ENCODE data around the gene SYNM. TPM values are rescaled to one million over a fixed set of nuclear protein-coding genes. Genes with fewer than 3 reads are reported as not detected.

SYNM gene
- polyA plus RNA-seq, 1 experiment: 3.2 TPM

DNA sequence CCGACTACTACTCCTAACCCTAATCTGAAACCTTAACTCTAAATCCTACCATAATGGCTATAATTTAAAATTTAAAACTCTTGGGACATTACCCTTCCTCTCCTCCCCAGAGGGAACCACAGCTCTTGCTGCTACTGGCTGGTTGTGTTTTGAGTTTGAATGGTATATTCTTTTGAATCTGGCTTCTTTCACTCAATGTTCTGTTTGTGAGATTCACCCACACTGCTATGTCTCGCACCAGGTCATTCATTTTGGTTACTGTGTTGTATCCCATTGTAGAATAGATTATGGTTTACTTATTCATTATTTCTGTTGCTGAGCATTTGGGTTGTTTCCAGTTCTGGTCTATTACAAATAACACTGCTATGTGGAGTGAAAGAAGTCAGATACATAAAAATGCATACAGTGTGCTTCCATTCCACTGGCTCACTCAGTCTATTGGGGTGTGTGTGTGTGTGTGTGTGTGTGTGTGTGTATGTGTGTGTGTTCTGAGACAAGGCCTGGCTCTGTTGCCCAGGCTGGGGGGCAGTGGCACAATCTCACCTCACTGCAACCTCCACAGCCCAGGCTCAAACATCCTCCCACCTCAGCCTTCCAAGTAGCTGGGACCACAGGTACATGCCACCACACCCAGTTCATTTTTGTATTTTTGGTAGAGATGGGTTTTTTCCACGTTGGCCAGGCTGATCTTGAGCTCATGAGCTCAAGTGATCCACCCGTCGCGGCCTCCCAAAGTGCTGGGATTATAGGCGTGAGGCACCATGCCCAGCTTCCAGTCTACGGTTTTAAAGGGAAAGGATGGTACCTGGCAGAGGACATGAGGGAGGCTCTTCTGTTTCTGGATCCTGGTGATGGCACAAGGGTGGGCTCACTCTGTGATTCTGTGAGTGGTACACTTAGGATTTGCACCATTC is 19.2 kb upstream of the SYNM start:
- H3K9me3 ChIP-seq (ENCODE audit: control insufficient read depth, insufficient read depth, low read length): no peaks in the 10 kb centered on the region
- CTCF ChIA-PET: interaction anchor here (0.7 to 2.6 kb wide), 4 partner anchors 9 to 26 kb away, joined by 3 to 21 read pairs (median 11); no protein-coding TSS in a partner anchor
- H3K27me3 ChIP-seq (ENCODE audit: control insufficient read depth, insufficient read depth, low read length): peaks cover 8% of the 10 kb centered on the region
- H3K4me3 ChIP-seq (ENCODE audit: low read depth, low read length): no peak overlapping the region
- POLR2A ChIA-PET: no interaction called here
- H3K27ac ChIP-seq (ENCODE audit: low read depth, low read length): no peak overlapping the region
- TF ChIP-seq, protein P1, sequence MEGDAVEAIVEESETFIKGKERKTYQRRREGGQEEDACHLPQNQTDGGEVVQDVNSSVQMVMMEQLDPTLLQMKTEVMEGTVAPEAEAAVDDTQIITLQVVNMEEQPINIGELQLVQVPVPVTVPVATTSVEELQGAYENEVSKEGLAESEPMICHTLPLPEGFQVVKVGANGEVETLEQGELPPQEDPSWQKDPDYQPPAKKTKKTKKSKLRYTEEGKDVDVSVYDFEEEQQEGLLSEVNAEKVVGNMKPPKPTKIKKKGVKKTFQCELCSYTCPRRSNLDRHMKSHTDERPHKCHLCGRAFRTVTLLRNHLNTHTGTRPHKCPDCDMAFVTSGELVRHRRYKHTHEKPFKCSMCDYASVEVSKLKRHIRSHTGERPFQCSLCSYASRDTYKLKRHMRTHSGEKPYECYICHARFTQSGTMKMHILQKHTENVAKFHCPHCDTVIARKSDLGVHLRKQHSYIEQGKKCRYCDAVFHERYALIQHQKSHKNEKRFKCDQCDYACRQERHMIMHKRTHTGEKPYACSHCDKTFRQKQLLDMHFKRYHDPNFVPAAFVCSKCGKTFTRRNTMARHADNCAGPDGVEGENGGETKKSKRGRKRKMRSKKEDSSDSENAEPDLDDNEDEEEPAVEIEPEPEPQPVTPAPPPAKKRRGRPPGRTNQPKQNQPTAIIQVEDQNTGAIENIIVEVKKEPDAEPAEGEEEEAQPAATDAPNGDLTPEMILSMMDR (IDR thresholded peaks at IDR 0.05; ENCODE audit: low read depth, low read length): no peak
- DNase-seq (ENCODE audit: low read depth, low spot score): peak; percentile 51

DNA sequence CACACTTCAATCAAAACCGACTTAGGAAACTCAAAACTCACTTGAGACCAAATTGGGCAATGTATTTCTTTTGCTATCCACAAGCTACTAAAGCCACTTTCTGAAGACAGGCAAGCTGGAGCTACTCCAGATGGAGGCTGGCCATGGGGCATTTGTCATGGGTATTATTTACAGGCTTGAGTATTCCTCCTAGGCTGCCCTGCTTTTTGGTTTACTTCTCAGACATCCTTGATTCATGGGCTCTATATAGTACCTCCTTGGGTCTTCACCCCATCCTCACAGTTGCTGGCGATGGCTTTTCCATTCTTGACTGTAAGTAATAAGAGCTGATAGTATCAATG is 18.6 kb upstream of the SYNM start:
- Histone ChIP-seq H3K4me3 (ENCODE audit: low read depth, low read length) (no peak overlapping the region), H3K9me3 (ENCODE audit: control insufficient read depth, insufficient read depth, low read length) (no peaks in the 10 kb centered on the region), H3K27me3 (ENCODE audit: control insufficient read depth, insufficient read depth, low read length) (peaks cover 8% of the 10 kb centered on the region), H3K27ac (ENCODE audit: low read depth, low read length) (no peak overlapping the region)
- ChIA-PET POLR2A (no interaction called here), CTCF (interaction anchor here (0.7 to 2.6 kb wide), 5 partner anchors 10 to 127 kb away, joined by 3 to 21 read pairs (median 4); no protein-coding TSS in a partner anchor)
- TF ChIP-seq, protein P1 (IDR thresholded peaks at IDR 0.05; ENCODE audit: low read depth, low read length): no peak
- DNase-seq (ENCODE audit: low read depth, low spot score): no peak

DNA sequence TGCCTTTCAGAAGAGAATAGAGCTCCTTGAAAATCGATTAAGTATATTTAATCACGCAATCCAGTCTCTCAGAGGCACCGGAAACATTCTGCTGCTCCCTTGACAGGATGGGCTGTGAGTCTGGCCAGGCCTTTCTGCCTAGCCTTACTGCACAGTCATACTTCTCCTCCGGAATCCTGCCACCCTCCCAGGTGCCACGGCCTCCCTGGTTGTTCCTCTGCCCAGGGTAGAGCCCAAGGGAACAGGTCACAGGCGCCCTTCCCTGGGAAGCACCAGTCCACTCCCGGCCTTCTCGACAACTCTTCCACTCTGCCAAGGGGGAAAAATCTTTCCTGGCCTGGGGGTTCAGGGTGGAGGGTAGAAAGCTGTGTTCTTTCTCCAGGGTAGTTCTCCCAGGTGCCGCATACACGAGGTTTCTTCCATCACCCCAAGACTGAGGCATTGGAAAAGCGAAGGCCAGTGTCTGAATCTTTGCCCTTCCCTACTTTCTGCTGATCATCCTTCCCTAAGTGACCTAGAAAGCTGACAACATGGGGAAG is 17.4 kb upstream of the SYNM start:
- no peak overlapping the region for H3K4me3 ChIP-seq (ENCODE audit: low read depth, low read length)
- no peak overlapping the region for H3K27ac ChIP-seq (ENCODE audit: low read depth, low read length)
- ChIA-PET POLR2A (interaction anchor here (0.5 kb wide), 1 partner anchor 403 kb away, joined by 7 read pairs; no protein-coding TSS in a partner anchor), CTCF (interaction anchor here (0.6 to 2.6 kb wide), 6 partner anchors 9 to 630 kb away, joined by 3 to 21 read pairs (median 4); no protein-coding TSS in a partner anchor)
- TF ChIP-seq, protein P1 (IDR thresholded peaks at IDR 0.05; ENCODE audit: low read depth, low read length): no peak
- H3K9me3 ChIP-seq (ENCODE audit: control insufficient read depth, insufficient read depth, low read length): no peaks in the 10 kb centered on the region
- peaks cover 8% of the 10 kb centered on the region for H3K27me3 ChIP-seq (ENCODE audit: control insufficient read depth, insufficient read depth, low read length)
- DNase-seq (ENCODE audit: low read depth, low spot score): no peak

DNA sequence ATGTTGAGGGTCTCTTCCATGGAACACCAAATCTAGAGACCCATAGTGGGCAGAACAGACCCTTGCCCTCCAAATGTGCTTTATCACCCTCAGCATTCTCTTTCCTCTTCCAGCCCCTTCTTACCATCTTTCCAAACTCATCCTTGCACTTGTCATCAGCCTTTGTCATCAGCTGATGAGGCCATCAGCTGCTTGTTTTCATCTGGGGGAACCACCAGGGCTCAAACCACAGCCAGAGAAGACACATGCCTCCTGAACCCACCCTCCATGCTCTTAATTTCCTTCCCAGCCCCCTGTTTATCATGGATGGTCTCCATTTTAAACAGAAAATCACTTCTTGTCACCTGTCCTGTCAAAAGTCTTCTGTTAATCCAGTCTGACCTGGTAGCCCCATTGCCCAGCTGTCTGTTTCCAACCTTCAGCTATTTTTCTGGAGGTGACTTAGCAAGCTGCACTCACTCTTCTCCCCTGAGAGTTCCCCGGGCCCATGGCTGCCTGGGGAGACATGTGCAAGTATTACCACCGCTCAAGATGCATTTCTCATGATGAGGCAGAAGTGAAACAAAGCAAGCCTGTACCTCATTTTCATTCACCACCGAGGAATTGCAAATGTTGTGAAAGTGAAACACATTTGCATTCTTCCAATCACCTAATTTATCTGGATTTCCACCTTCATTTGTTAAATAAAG is 14.7 kb upstream of the SYNM start:
- ChIA-PET POLR2A (interaction anchor here (0.6 kb wide), 1 partner anchor 146 kb away, joined by 3 read pairs; no protein-coding TSS in a partner anchor), CTCF (interaction anchor here (1.1 to 2.8 kb wide), 3 partner anchors 10 to 239 kb away, joined by 3 to 21 read pairs (median 4); no protein-coding TSS in a partner anchor)
- Histone ChIP-seq H3K27ac (ENCODE audit: low read depth, low read length) (no peak overlapping the region), H3K27me3 (ENCODE audit: control insufficient read depth, insufficient read depth, low read length) (peaks cover 2% of the 10 kb centered on the region), H3K4me3 (ENCODE audit: low read depth, low read length) (no peak overlapping the region), H3K9me3 (ENCODE audit: control insufficient read depth, insufficient read depth, low read length) (no peaks in the 10 kb centered on the region)
- no peak for DNase-seq (ENCODE audit: low read depth, low spot score)
- TF ChIP-seq, protein P1 (IDR thresholded peaks at IDR 0.05; ENCODE audit: low read depth, low read length): no peak
